Glutamatergic neuron (in vitro differentiated cells): ENCODE measurements around the gene SELENOW. TPM values are rescaled to one million over a fixed set of nuclear protein-coding genes. Genes with fewer than 3 reads are reported as not detected.
"Not testable (repeated sequence)": the region's sequence is repeated elsewhere in the genome, so short reads cannot be mapped to it uniquely, and the experiment has no call there.

ENCODE experiments used
- DNase-seq: peaks from one replicate; pipeline ENCODE4 v3.0.0; 2022
- H3K27ac Mint-ChIP-seq: one replicate; pipeline ENCODE4 v1.8.0; 2020; ENCODE audit warnings: mild to moderate bottlenecking, mixed read lengths, inconsistent platforms; ENCODE audit not compliant: unreplicated experiment
- H3K27me3 Mint-ChIP-seq: one replicate; pipeline ENCODE4 v1.8.0; 2020; ENCODE audit warnings: mild to moderate bottlenecking, moderate library complexity, mixed read lengths, inconsistent platforms; ENCODE audit not compliant: unreplicated experiment
- H3K36me3 Mint-ChIP-seq: one replicate; pipeline ENCODE4 v1.8.0; 2020; ENCODE audit warnings: mild to moderate bottlenecking, mixed read lengths, inconsistent platforms; ENCODE audit not compliant: unreplicated experiment
- H3K4me1 Mint-ChIP-seq: one replicate; pipeline ENCODE4 v1.8.0; 2020; ENCODE audit warnings: mild to moderate bottlenecking, low read depth, mixed read lengths, inconsistent platforms; ENCODE audit not compliant: unreplicated experiment
- H3K4me3 Mint-ChIP-seq: one replicate; pipeline ENCODE4 v1.8.0; 2020; ENCODE audit warnings: mild to moderate bottlenecking, mixed read lengths, inconsistent platforms; ENCODE audit not compliant: unreplicated experiment
- H3K9me3 Mint-ChIP-seq: one replicate; pipeline ENCODE4 v1.8.0; 2020; ENCODE audit warnings: mild to moderate bottlenecking, moderate library complexity, mixed read lengths, inconsistent platforms; ENCODE audit not compliant: unreplicated experiment
- CTCF ChIP-seq: fragments of 200-600 bp; sonication (generic); IDR thresholded peaks from one replicate; pipeline ENCODE4 v1.5.0; 2021; ENCODE audit not compliant: partially characterized antibody, unreplicated experiment
- total RNA-seq: library from RNA; stranded (reverse); fragmentation: NEBNext Ultra II Directional; extraction: Animal tissue kit (Norgen Biotek cat#: 25700); gene quantifications from one replicate; pipeline ENCODE4 v1.2.1, GENCODE V29; 2021; ENCODE audit not compliant: unreplicated experiment

SELENOW gene
- total RNA-seq, 1 donor from 2014 or later = 291 TPM

- peaks cover 11% of the 10 kb centered on the region for H3K27me3 Mint-ChIP-seq
- DNase-seq = peak; percentile 92
- peaks cover 4% of the 10 kb centered on the region for H3K36me3 Mint-ChIP-seq
- no peaks in the 10 kb centered on the region for H3K4me1 Mint-ChIP-seq
- H3K4me3 Mint-ChIP-seq = peak within 1 kb of the TSS; percentile 93
- H3K9me3 Mint-ChIP-seq = peaks cover 3% of the 10 kb centered on the region
- TF ChIP-seq CTCF = no peak
- peak within 1 kb of the TSS; percentile 96 for H3K27ac Mint-ChIP-seq
Measured at GRCh38 chr19:47745010-47745901, 33.2 kb upstream of the SELENOW start, which contains the start of gene NOP53. Gene NOP53, plus strand, starts transcription at chr19:47745546. Its CDS starts 14 bp downstream, at chr19:47745560.

GRCh38 chr19:47746129-47746528 lies 32.4 kb upstream of the SELENOW start:
- not testable (repeated sequence) for H3K4me1 Mint-ChIP-seq, DNase-seq, H3K9me3 Mint-ChIP-seq, H3K27ac Mint-ChIP-seq, H3K36me3 Mint-ChIP-seq
- peaks cover 11% of the 10 kb centered on the region for H3K27me3 Mint-ChIP-seq
- H3K4me3 Mint-ChIP-seq = peak overlapping the region; percentile 93

GRCh38 chr19:47749326-47749725 lies 29.2 kb upstream of the SELENOW start:
- H3K27ac Mint-ChIP-seq = peak overlapping the region; percentile 76
- peaks cover 9% of the 10 kb centered on the region for H3K27me3 Mint-ChIP-seq
- no peak overlapping the region for H3K4me3 Mint-ChIP-seq
- peaks cover 4% of the 10 kb centered on the region for H3K36me3 Mint-ChIP-seq
- H3K9me3 Mint-ChIP-seq = peaks cover 3% of the 10 kb centered on the region
- no peak for TF ChIP-seq CTCF
- DNase-seq = no peak
- peaks cover 9% of the 10 kb centered on the region for H3K4me1 Mint-ChIP-seq

GRCh38 chr19:47750752-47751151 lies 27.8 kb upstream of the SELENOW start:
- H3K36me3 Mint-ChIP-seq = peaks cover 4% of the 10 kb centered on the region

More at GRCh38 chr19:47750752-47751151, 27.8 kb upstream of the SELENOW start:
- no peak for DNase-seq
- H3K4me3 Mint-ChIP-seq = no peak overlapping the region
- peaks cover 2% of the 10 kb centered on the region for H3K9me3 Mint-ChIP-seq
- TF ChIP-seq CTCF = no peak
- peaks cover 9% of the 10 kb centered on the region for H3K4me1 Mint-ChIP-seq
- H3K27ac Mint-ChIP-seq = no peak overlapping the region
- H3K27me3 Mint-ChIP-seq = peaks cover 3% of the 10 kb centered on the region
